Femur (tissue), 1 donor: ENCODE data around the gene HSPB3.
"Not testable (repeated sequence)": the region's sequence is repeated elsewhere in the genome, so short reads cannot be mapped to it uniquely, and the experiment has no call there.

Experiments used
- DNase-seq: peaks from one replicate; pipeline ENCODE4 v3.0.0-alpha.2; 2017

Gene HSPB3

GRCh38 chr5:54455413-54456157, at the start of gene HSPB3:
Gene HSPB3, plus strand, starts transcription at chr5:54455699. Its CDS starts 91 bp downstream, at chr5:54455790.
- DNase-seq, result peak; percentile 46

- no peak for DNase-seq
Measured at GRCh38 chr5:54411176-54411575, 44.3 kb upstream of the HSPB3 start.

GRCh38 chr5:54412913-54413312, 42.6 kb upstream of the HSPB3 start:
- DNase-seq, result no peak

GRCh38 chr5:54415147-54415546, 40.4 kb upstream of the HSPB3 start:
- DNase-seq, result no peak

GRCh38 chr5:54415896-54416601, 39.5 kb upstream of the HSPB3 start:
- DNase-seq, result no peak

- peak; percentile 27 for DNase-seq
Measured at GRCh38 chr5:54419573-54420423, 35.7 kb upstream of the HSPB3 start.

GRCh38 chr5:54420511-54420910, 35.0 kb upstream of the HSPB3 start:
- not testable (repeated sequence) for DNase-seq

- DNase-seq, result no peak
Measured at GRCh38 chr5:54421976-54422375, 33.5 kb upstream of the HSPB3 start.

- no peak for DNase-seq
Measured at GRCh38 chr5:54425258-54425657, 30.2 kb upstream of the HSPB3 start.

- no peak for DNase-seq
Measured at GRCh38 chr5:54426209-54426608, 29.3 kb upstream of the HSPB3 start.

GRCh38 chr5:54434650-54435049, 20.8 kb upstream of the HSPB3 start:
- DNase-seq, result not testable (repeated sequence)

GRCh38 chr5:54438620-54439389, 16.7 kb upstream of the HSPB3 start:
- no peak for DNase-seq

- no peak for DNase-seq
Measured at GRCh38 chr5:54440456-54440893, 15.0 kb upstream of the HSPB3 start.

- no peak for DNase-seq
Measured at GRCh38 chr5:54442271-54442670, 13.2 kb upstream of the HSPB3 start.

- DNase-seq, result no peak
Measured at GRCh38 chr5:54443270-54443669, 12.2 kb upstream of the HSPB3 start.

- no peak for DNase-seq
Measured at GRCh38 chr5:54445691-54446378, 9.7 kb upstream of the HSPB3 start.

- peak; percentile 70 for DNase-seq
Measured at GRCh38 chr5:54446379-54446732, 9.1 kb upstream of the HSPB3 start.

- no peak for DNase-seq
Measured at GRCh38 chr5:54449923-54450322, 5.6 kb upstream of the HSPB3 start.

- no peak for DNase-seq
Measured at GRCh38 chr5:54450542-54450941, 5.0 kb upstream of the HSPB3 start.

- no peak for DNase-seq
Measured at GRCh38 chr5:54453046-54453445, 2.5 kb upstream of the HSPB3 start.

- DNase-seq, result no peak
Measured at GRCh38 chr5:54454602-54455001, 897 bp upstream of the HSPB3 start.
